C1 segment of cervical spinal cord (tissue), 14 donors: Measurements from ENCODE around the gene CHST6.
"Not testable (repeated sequence)": the region's sequence is repeated elsewhere in the genome, so short reads cannot be mapped to it uniquely, and the experiment has no call there.

Experiments
- DNase-seq, 14 donors: peaks; one replicate each; lab custom pipeline; 2025; lab: John Stamatoyannopoulos, UW

CHST6 gene

GRCh38 chr16:75495076-75495674, at the start of gene CHST6:
Gene CHST6 (minus strand): TSS chr16:75495441. CDS start chr16:75479828, 15,613 bp downstream.
- peak in 13 of 14 donors; percentile 16 to 80 (median 65) for DNase-seq

- not testable (repeated sequence) for DNase-seq
These were observed 47.2 kb upstream of the CHST6 start for GRCh38 chr16:75542462-75542861.

GRCh38 chr16:75541236-75541635, 46.0 kb upstream of the CHST6 start:
- DNase-seq: no peak

- peak in 8 of 14 donors; percentile 4 to 54 (median 14) for DNase-seq
These were observed 43.8 kb upstream of the CHST6 start for GRCh38 chr16:75538882-75539565.

- no peak for DNase-seq
These were observed 42.5 kb upstream of the CHST6 start for GRCh38 chr16:75537776-75538175.

DNA sequence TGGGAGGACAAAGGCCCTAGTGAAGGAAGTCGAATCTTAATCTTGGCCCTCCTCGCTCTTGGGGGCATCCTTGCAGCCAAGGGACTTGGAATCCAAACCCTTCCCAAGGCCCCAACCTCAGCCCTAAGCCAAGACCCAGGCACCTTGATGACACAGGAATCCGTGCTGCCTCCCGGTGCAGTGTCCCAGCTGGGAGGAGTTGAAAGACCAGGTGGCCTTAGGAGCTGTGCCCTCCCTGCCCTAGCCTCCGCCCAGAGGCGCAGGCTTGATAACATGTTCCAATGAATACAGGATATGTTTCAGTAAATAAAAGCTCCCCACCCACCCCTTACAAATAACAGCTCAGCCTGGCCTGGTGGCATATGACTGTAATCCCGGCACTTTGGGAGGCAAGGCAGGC, 40.7 kb upstream of the CHST6 start, which contains the start of gene CHST5:
TSS of gene CHST5 (minus strand) at position 208 of the 400 bp plus-strand sequence. CDS start 5,724 bp downstream, outside the sequence.
- DNase-seq: no peak

DNA sequence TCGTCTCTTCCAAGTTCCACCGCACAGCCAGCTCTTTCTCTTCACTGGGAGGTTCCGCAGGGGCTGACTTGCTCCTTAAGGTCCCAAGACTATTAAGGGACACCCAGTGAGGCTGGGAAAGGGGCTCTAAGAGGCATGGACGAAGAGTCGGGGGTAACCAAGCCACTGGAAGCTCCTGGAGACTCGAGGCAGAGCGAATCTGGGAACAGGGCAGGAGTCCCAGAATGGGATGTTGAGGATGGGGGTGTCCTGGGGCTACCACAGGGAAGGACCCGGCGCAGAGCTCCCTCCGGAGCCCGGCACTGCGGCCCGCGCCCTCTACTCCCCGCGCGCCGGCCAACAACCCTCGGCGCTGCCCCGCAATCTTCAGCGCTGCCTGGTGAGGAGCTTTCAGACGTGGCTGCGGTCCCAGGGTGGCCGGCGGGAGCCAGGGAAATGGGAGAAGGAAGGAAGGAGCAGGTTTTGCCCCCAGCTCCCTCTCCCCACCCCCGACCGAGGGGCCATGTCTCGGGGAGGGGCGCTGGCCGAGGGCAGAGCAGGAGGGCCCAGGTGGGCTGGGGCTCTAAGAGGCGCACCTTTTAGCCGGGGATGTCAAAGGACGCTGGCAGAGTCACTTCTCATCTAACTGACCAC, 40.1 kb upstream of the CHST6 start:
- DNase-seq: no peak

GRCh38 chr16:75534560-75535205, 39.4 kb upstream of the CHST6 start:
- DNase-seq: no peak

GRCh38 chr16:75532791-75533190, 37.5 kb upstream of the CHST6 start:
- DNase-seq: no peak

GRCh38 chr16:75532142-75532765, 37.0 kb upstream of the CHST6 start:
- DNase-seq: no peak

GRCh38 chr16:75529959-75530358, 34.7 kb upstream of the CHST6 start:
- no peak for DNase-seq

DNA sequence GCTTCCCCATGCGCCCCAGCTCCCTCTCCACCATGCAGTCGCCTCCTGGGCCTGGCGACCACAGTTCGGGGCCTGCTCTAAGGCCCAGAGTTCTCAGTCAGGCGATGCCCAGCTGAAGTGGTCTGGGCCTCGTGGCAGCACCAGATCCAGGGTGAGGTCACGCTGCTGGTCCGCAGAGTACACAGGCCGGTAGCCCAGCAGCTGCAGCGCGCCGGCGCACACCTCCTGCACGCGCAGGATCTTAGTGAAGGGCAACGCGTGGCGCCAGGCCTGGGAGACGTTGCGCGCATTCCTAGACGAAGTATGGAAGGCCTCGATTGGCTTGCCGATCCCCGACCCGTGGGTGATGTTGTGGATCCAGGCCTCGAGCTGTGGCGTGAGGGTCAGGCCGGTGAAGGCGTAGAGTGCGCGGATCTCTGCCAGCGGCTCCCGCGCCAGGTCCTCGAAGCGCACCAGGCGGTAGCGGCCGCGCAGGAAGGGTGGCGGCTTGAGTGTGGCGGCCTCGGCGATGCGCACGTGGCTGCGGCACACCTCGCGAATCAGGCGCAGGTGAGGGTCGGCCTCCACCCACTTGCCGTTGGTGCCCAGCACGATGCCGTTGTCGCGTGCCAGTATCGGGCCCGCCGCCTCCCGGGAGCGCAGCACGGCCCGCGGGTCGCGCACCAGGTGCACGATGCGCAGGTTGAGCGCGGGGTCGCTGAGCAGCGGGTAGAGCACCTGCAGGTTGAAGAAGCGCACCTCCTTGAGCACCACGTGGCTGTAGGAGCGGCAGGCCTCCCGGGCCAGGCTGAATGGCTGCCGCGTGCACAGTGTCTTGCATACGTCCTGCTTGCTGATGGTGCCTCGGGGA, 34.0 kb upstream of the CHST6 start:
- no peak for DNase-seq

GRCh38 chr16:75527825-75528299, 32.6 kb upstream of the CHST6 start:
- no peak for DNase-seq

DNA sequence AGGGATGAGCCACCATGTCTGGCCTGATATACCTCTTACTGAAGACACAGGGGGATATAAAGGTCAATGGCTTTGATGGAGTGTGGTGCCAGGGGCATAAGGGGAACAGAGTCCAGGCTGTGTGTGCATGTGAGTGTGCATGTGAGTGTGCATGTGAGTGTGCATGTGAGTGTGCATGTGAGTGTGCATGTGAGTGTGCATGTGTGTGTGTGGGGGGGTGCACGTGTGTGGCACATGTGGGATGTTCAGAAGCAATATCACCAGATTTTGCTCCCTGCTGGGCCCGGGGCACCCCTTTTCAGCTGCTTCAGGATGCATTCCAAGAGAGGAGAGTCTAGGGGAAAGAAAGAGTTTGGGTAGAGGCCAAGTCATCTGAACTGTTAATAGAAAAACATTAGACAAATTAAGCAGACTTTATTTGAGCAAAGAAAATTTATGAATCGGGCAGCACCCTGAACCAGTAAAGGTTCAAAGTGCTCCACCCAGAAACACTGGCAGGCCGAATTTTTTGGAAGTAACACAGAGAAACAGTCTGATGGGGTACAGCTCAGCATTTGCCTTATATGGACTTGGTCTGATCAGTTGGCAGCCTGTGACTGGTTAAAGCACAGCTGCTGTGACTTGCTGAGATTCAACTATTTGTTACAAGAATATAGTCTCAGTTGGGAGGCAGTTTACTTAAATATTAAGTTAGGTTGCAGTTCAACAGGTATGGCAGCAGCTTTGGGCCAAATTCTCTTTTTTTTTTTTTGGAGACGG, 31.0 kb upstream of the CHST6 start:
- DNase-seq: no peak

- no peak for DNase-seq
These were observed 23.9 kb upstream of the CHST6 start for GRCh38 chr16:75519175-75519574.

GRCh38 chr16:75516189-75516966, 21.1 kb upstream of the CHST6 start:
- DNase-seq: peak in 5 of 14 donors; percentile 22 to 57 (median 33)

- no peak for DNase-seq
These were observed 19.1 kb upstream of the CHST6 start for GRCh38 chr16:75514296-75514695.

- peak in 3 of 14 donors; percentile 5 to 48 (median 5) for DNase-seq
These were observed 11.3 kb upstream of the CHST6 start for GRCh38 chr16:75506574-75506973.

DNA sequence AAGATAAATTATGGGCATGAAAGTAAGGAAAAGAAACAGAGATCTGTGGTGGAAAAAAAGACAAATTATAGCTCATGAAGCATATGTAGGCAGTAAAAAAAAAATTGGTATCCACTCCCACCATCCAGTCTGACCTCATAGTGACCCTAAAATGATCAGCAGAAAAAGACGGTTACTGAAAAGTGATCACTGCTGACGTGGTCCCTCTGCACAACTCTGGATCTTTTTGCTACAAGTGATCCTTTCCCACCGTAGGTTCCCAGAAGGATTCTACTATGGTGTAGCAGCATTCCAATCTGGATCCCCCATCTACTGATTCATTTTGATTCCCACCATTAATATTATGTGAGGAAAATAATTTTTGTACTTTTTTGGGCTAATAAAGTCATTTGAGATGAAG, 10.9 kb upstream of the CHST6 start:
- no peak for DNase-seq
